ENCODE measurements around the gene CACNA1H.

CACNA1H gene

GRCh38 chr16:1159973-1160772 is 7.3 kb downstream of the CACNA1H start:
- peak; percentile 11 for DNase-seq (ENCODE audit: low read depth)
- H3K4me3 ChIP-seq (ENCODE audit: low read depth, low read length) = no peak overlapping the region

GRCh38 chr16:1160773-1161348 is 8.0 kb downstream of the CACNA1H start:
- H3K4me3 ChIP-seq (ENCODE audit: low read depth, low read length) = no peak overlapping the region
- DNase-seq (ENCODE audit: low read depth) = no peak
- TF ChIP-seq CTCF (IDR thresholded peaks at IDR 0.05; ENCODE audit: control insufficient read depth, extremely low read depth, insufficient read depth) = no peak

More at GRCh38 chr16:1159973-1160772, 7.3 kb downstream of the CACNA1H start:
- no peak for TF ChIP-seq CTCF (IDR thresholded peaks at IDR 0.05; ENCODE audit: control insufficient read depth, extremely low read depth, insufficient read depth)

GRCh38 chr16:1162701-1163566 is 10.0 kb downstream of the CACNA1H start:
- no peak for TF ChIP-seq CTCF (IDR thresholded peaks at IDR 0.05; ENCODE audit: control insufficient read depth, extremely low read depth, insufficient read depth)
- DNase-seq (ENCODE audit: low read depth) = no peak
- H3K4me3 ChIP-seq (ENCODE audit: low read depth, low read length) = no peak overlapping the region

- no peak overlapping the region for H3K4me3 ChIP-seq (ENCODE audit: low read depth, low read length)
- no peak for DNase-seq (ENCODE audit: low read depth)
- no peak for TF ChIP-seq CTCF (IDR thresholded peaks at IDR 0.05; ENCODE audit: control insufficient read depth, extremely low read depth, insufficient read depth)
Observed at GRCh38 chr16:1163567-1164055, 10.7 kb downstream of the CACNA1H start.

GRCh38 chr16:1164382-1164781 is 11.5 kb downstream of the CACNA1H start:
- no peak overlapping the region for H3K4me3 ChIP-seq (ENCODE audit: low read depth, low read length)
- no peak for TF ChIP-seq CTCF (IDR thresholded peaks at IDR 0.05; ENCODE audit: control insufficient read depth, extremely low read depth, insufficient read depth)

GRCh38 chr16:1164975-1165374 is 12.1 kb downstream of the CACNA1H start:
- no peak overlapping the region for H3K4me3 ChIP-seq (ENCODE audit: low read depth, low read length)
- DNase-seq (ENCODE audit: low read depth) = no peak
- no peak for TF ChIP-seq CTCF (IDR thresholded peaks at IDR 0.05; ENCODE audit: control insufficient read depth, extremely low read depth, insufficient read depth)

More at GRCh38 chr16:1164382-1164781, 11.5 kb downstream of the CACNA1H start:
- DNase-seq (ENCODE audit: low read depth) = no peak
